Esophagus (tissue), 2 donors: ENCODE results near the gene PHLDA1. TPM values are rescaled to one million over a fixed set of nuclear protein-coding genes. Genes with fewer than 3 reads are reported as not detected.

Source experiments
- polyA plus RNA-seq, 2 donors: library from polyadenylated mRNA; stranded (reverse); fragments of 200-250 nt; gene quantifications; one replicate each; pipeline ENCODE4 v1.2.3, GENCODE V29; 2013
- donor health status: healthy with polysubstance abuse.
- donor health status: Bipolar disorder and iron deficiency.

Gene PHLDA1
- polyA plus RNA-seq, 2 donors: 46.3 to 84.1 TPM

Other genes with a start within 250 kb of the PHLDA1 start
- gene NAP1L1, start 52.9 kb upstream of the PHLDA1 start, polyA plus RNA-seq: 100 to 1,000 TPM; 100 to 145 TPM